PC-3 (cell line): ENCODE measurements around the gene HOOK2.

Source experiments
- EZH2 ChIP-seq: fragments of 300-600 bp; sonication (generic); IDR thresholded peaks from one replicate; pipeline ENCODE4 v1.6.1; 2017; ENCODE audit warnings: antibody characterized with exemption, mild to moderate bottlenecking, low read length; ENCODE audit not compliant: unreplicated experiment
- EZH2phosphoT487 ChIP-seq: fragments of 300-600 bp; sonication (generic); IDR thresholded peaks from 2 replicates; pipeline ENCODE4 v1.6.1; 2018; ENCODE audit warnings: mild to moderate bottlenecking, antibody characterized with exemption, low read length, borderline replicate concordance
- TF ChIP-seq, protein P1 (sequence below): fragments of 300-600 bp; sonication (generic); conservative IDR thresholded peaks from 2 replicates; pipeline ENCODE4 v1.5.1; 2017; ENCODE audit warnings: antibody characterized with exemption, low read depth, mild to moderate bottlenecking, low read length

DNA sequence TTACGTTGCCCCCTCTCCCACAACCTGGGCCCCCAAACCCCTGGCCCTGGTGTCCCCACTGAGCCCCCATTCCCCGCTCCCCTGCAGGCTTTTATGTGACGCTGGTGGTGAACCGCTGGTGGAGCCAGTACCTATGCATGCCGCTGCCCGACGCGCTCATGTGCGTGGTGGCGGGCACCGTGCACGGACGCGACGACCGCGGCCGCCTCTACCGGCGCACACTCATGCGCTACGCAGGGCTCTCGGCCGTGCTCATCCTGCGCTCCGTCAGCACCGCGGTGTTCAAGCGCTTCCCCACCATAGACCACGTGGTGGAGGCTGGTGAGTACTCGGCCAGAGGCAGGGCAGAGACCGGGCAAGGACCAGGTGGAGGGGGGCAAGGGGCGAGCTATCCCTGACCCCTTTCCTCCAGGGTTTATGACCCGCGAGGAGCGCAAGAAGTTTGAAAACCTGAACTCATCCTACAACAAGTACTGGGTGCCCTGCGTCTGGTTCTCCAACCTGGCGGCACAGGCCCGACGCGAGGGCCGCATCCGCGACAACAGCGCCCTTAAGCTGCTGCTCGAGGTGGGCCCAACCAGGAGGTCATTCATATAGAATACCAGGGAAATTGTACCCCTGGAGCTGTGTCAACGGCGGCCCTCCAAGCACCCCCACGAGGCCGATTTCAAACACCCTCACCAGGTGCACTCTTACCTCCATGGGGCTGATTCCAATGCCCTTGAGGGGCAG, 20.7 kb downstream of the HOOK2 start:
- TF ChIP-seq, protein P1, sequence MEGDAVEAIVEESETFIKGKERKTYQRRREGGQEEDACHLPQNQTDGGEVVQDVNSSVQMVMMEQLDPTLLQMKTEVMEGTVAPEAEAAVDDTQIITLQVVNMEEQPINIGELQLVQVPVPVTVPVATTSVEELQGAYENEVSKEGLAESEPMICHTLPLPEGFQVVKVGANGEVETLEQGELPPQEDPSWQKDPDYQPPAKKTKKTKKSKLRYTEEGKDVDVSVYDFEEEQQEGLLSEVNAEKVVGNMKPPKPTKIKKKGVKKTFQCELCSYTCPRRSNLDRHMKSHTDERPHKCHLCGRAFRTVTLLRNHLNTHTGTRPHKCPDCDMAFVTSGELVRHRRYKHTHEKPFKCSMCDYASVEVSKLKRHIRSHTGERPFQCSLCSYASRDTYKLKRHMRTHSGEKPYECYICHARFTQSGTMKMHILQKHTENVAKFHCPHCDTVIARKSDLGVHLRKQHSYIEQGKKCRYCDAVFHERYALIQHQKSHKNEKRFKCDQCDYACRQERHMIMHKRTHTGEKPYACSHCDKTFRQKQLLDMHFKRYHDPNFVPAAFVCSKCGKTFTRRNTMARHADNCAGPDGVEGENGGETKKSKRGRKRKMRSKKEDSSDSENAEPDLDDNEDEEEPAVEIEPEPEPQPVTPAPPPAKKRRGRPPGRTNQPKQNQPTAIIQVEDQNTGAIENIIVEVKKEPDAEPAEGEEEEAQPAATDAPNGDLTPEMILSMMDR: no peak
- TF ChIP-seq EZH2 (no peak), EZH2phosphoT487 (no peak)
